Measurements from ENCODE around the gene FBXO3.
A peak's percentile ranks its signal among the peaks of the same experiment; 100 is the strongest.

Gene FBXO3

DNA sequence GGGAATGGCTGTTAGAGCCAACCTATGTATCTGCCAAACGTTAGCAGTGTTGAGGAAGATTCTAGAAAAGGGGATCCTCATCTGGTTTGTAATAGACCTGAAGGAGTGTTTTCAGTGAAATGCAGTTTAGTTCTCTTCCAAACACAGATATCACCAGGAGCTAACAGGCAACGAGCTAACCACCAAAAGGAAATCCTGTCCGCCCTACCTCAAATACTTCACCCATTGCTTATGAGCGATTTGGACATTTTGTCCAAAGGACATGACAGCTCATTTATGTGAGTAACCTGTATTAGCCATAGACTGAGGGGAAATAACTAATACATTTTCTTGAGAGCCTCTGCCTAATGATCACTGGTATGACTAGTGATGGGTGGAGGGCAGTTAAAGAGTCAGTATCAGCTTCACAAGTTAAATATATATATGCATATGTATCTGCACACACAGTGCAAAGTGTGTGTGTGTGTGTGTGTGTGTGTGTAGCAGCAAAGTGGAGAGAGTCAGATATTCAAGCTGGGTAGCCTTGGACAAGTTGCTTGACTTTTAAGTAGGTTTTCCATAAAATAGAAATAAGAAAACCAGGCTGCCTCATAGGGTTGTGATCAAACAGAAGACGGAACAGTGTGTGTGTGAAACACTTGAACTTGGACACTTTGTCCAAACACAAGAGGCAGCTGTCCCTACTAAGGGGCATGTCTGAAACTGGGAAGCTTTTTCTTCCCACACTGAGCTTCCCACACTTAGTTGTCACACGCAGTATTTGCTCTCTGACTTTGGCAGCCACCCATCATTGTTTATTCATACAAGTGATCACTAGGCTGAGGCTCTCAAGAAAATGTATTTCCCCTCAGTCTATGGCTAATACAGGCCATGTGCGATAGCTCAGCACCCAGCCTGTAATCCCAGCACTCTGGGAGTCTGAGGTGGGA, 72.8 kb downstream of the FBXO3 start:
- peak; percentile 57 for DNase-seq (ENCODE audit: low read depth, low spot score)

DNA sequence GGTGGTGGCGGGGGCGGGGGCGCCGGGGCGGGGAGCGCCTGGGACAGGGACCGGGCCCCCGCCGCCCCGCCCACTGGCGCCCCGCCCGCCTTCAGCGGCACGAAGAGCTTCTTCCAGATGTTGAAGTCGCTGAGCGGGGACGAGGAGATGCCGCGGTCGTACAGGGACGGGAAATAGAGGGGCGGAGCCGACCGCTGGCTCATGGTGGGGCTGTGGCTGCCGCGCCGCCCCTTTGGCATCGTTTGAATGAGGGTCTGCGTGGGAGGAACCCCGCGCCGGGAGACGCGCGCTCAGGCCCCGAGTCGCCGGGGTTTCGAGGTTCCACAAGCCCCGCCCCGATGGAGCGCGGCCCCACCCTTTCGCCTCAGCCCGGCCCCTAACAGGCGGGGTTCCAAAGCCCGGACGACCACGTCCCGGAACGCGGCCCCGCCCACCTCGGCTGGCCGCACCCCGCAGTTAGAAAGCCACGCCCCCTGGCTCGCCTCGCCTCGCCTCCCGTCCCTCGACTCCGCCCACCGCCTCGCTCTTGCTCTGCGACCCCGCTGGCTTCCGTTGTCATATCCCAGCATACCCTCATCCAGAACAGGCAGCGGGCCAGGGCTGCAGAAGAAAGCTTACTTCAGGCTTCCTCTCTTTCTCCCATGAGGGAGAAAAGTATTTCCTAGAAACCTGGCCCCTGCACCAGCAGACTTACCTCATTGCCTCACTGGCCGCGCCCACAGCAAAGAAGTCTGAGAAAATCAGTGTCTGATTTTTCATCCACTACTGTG, 73.6 kb downstream of the FBXO3 start, which contains the start of gene C11orf91:
TSS of gene C11orf91 (minus strand) at position 325 of the 770 bp plus-strand sequence. CDS start at position 239, 86 bp downstream.
- peak; percentile 96 for DNase-seq (ENCODE audit: low read depth, low spot score)

DNA sequence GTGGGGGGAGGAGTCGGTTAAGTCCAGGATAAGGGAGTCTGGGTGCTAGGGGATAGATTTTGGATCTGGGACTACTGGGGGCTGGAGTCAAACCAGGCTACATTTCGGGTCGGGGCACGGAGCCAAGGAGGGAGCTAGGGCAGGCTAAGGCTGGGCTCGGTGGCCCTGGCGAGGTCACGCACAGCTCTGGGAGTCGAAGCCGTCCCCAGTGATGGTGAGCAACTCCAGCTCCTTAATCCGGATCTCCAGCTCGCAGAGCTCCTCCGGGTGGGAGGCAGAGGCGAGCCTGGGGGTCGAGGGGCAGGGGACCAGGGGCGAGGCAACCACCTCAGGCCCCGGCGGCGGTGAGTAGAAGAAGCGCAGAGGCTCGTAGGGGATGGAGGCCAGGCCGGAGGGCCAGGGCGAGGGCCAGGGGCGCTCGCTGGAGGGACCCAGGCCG, 74.2 kb downstream of the FBXO3 start:
- no peak for DNase-seq (ENCODE audit: low read depth, low spot score)

DNA sequence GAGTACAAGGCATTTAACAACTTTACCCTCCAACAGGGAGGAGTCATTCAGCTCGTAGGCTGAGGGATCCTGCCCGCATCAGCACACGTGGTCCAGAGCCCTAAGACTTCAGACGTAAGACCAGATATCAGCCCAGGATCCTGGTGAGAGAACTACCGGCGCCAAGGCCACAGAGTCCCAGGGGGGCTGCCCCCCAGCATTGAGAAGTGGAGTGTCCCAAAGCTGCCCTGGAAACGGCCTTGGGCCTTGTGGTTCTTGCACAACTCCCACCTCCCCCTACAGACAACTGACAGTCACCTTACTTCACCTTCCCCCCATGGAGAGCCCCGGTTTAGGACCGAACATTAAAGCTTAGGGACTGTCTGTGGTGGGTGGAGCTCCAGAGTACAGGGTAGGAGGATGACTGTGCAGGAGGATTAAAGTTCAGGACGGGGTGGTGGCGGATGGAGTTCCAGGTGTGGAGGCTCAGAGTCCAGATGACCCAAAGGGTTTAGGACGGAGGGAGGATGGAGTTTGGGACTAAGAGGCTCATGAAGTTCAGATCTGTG, 74.7 kb downstream of the FBXO3 start:
- DNase-seq (ENCODE audit: low read depth, low spot score): no peak

DNA sequence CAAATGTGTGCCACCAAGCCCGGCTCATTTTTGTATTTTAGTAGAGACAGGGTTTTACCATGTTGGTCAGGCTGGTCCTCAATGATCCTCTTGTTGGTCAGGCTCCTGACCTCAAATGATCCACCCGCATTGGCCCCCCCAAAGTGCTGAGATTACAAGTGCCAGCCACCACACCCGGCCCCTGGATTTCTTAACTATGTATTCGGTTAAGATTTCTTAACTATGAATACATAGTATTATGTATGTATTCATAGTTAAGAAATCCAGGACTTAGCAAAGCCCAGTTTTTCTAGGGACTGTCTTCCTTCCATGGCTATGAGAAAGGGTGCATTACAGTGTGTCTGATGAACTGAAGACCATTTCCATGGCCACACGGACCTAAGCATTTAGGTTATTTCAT, 75.4 kb downstream of the FBXO3 start:
- no peak for DNase-seq (ENCODE audit: low read depth, low spot score)

DNA sequence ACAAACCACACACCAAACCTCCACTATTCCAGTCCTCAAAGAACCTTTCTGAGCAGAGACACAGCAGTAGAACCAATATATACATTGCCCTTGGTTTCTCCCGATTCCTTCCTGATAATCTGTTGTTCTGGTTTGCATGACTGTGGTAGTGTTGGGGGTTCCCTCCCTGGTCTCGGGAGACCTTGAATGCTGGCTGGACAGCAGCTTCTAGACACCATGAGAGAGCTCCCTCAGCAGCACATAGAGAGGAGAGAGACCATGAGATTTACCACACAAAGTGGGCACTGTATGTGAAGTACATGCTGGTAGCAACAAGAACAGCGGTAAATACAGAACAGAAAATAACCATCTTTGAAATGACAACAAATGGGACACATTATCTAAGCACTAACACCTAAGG, 76.3 kb downstream of the FBXO3 start:
- no peak for DNase-seq (ENCODE audit: low read depth, low spot score)

DNA sequence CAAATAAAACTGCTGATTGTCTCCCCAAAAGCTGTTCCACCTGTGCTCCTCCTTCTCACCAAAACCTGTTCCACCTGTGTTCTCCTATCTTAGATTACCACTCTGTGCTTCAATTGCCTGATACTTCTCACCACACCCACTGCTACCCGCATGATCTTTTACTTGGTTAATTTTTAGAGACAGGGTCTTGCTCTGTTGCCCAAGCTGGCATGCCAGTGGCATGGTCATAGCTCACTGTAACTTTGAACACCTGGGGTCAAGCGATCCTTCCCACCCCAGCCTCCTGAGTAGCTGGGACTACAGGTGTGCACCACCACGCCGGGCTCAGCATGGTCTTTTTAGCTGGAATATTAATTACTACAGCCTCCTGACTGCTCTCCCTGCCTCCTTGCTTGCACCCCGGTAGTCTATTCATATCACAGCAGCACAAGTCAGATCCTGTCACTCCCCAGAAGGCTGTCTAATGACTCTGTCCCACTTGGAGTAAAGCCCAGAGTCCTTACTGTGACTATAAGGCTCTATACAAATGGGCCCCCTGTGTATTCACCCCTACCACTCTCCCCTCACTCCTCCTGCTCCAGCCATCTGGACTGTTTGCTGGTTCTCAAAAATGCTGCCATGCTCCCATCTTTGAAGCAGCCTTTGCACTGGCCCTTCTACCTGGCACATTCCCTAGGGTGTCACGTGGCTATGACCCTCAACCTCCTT, 77.2 kb downstream of the FBXO3 start:
- DNase-seq (ENCODE audit: low read depth, low spot score): no peak

DNA sequence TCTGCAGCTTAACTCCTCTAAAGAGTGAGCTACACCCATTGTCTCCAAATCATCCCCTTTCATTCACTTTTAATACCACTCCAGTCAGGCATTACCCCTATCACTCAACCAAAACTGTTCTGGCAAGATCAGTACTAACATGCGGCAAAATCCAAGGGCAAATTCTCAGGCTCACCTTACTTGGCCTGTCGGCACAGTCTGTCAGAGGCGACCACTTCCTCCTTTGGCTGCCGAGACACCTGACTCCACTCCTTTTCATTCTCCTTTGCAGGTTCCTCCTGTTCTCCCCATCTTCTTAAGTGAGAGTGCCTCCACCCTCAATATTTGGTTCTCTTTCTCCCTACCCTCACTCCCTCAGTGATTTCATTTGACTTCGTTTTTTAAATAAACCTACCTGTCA, 77.9 kb downstream of the FBXO3 start:
- no peak for DNase-seq (ENCODE audit: low read depth, low spot score)

DNA sequence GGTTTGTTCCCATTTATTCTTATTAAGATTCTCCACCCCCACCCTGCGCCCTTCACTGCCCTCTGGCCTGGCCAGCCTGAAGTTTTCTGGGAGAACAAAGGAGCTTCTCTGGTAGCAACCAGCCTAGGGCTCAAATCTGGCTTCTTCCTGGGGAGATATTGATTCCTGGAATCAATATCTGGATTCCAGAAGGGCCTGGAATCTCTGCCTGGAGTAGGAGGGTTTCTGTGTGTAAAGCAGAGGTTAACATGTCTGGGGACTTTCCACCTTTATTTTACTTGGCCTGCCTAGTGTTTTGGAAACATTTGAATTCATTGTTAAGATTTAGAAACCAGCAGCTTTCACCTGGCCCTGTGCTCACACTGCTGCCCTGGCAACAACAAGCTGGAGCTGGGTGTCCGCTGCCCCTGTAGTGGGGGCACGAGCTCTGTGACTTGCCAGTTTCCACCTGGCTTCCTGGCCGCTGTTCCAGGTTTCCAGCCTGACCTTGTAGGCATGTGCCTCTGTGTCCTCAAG, 79.2 kb downstream of the FBXO3 start:
- DNase-seq (ENCODE audit: low read depth, low spot score): no peak

DNA sequence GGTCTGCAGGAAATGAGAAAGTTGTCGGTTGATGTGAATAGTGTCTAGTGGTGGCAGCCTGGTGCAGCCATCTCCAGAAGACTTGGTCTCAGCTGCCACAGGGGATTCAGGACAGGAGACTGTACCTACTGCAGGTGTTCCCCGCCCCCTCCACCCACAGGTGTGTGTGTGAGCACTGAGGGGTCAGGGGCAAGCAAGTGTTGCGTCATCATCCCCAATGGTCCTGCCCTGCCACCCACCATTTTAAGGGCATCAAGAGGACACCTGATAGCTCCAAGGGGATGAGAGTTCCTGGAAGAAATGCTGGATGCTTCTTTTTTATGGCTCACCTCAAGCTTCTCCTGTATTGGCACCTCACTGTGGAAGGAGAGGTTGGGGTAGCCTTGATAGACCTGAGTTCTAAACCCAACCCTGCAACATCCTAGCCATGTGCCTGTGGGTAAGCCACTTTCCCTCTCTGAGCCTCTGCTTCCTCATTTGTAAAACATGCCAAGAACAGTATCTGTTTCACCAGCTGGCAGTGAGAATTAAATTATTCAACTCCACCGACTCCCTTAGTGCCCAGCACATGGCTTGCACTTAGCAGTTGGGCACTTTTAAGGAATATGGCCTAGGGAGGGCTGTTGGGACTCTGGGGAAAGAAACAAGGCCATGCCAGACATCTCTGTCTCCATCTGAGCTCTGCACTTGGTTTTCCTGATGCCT, 79.8 kb downstream of the FBXO3 start:
- no peak for DNase-seq (ENCODE audit: low read depth, low spot score)

DNA sequence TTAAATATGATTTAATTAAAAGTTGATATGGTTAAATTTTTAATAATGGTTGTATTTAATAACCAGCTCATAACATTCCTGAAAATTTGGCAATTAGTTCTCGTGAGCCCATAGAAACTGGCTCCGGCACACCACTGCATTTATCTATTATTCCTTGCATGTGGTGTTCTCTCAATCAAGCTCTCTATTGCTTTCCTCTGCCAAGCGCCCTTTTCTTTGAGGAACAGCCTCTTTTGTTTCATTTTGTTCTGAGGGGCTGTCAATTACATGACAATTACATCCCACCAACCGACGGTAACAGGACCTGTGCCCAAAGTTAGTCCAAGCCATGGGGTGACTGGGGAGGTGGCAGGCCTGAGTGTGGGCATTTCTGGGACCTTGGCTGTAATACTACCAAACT, 81.8 kb downstream of the FBXO3 start:
- DNase-seq (ENCODE audit: low read depth, low spot score): no peak

DNA sequence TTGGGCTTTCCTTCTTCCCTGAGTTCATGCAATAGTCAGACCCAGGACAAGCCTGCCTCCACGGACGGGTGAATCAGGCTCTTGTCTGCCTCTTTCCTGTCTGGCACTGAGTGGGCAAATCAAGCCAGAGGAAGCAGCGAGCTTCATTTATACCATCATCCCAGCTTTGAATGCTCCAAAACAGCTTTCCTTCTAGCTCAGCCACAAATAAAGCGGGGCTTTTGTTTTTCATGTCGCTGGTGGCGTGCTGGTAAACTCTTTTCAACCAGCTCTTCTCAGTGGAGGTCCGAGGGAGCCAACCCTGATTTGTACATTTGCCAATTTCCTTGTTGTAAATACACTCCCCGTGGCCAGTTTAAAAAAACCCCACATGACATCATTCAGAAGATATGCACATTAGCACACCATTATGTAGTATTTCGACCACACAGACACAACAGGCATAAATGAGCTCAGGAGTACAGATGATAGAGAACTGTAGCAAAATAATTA, 82.3 kb downstream of the FBXO3 start:
- DNase-seq (ENCODE audit: low read depth, low spot score): peak; percentile 92

DNA sequence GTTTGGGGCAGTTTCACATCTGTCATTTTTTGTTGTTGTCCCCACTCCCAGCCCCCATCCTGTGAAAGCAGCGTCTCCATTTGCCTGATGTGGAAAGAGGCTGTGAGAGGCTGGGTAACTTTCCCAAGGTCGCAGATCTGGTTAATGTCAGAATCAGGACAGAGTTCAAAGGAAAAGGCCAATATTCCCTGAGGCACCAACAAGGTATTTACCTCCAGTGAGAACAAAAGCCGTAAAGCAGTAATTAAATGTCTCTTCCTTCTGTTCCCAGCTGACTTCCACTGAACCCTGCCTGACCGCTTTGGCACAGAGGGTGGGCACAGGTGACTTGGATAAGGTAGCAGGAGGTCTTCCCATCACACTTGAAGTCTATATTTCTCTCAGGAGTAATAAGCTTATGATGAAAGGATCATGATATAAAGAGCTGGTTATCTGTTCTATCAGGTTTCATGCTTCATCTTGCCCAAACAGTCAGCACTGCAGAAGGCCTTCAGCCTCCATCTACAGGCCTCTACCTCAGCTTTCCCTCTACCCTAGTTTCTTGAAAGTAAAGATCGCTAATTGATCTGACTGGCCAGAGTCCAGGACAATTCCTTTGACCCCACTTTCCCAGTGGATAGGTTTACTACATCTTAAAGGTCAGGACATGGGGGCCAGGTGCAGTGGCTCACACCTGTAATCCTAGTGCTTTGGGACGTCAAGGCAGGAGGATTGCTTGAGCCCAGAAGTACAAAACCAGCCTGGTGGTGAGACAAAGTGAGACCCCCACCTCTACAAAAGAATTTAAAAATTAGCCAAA, 83.1 kb downstream of the FBXO3 start:
- no peak for DNase-seq (ENCODE audit: low read depth, low spot score)

Data from smooth muscle cell of the brain vasculature (primary cell).